Nephron (organoid): Measurements from ENCODE around the gene SH3PXD2A.

ENCODE experiments used
- H3K27ac Mint-ChIP-seq, 3 experiments: 2 replicates each; pipeline ENCODE4 v1.8.0; 2020; ENCODE audit warnings: mixed read lengths in 3 of 3, mild to moderate bottlenecking in 2 of 3, moderate library complexity in 1 of 3
- H3K27me3 Mint-ChIP-seq: 2 replicates; pipeline ENCODE4 v1.8.0; 2021; ENCODE audit warnings: low read depth, mild to moderate bottlenecking, moderate library complexity, mixed read lengths
- H3K36me3 Mint-ChIP-seq: 2 replicates; pipeline ENCODE4 v1.8.0; 2020; ENCODE audit warnings: low read depth, mixed read lengths
- H3K4me1 Mint-ChIP-seq: 2 replicates; pipeline ENCODE4 v1.8.0; 2020; ENCODE audit warnings: mixed read lengths
- H3K4me3 Mint-ChIP-seq, 3 experiments: 2 replicates each; pipeline ENCODE4 v1.8.0; 2020; ENCODE audit warnings: mild to moderate bottlenecking in 3 of 3, mixed read lengths in 3 of 3, moderate library complexity in 2 of 3
- H3K9me3 Mint-ChIP-seq: 2 replicates; pipeline ENCODE4 v1.8.0; 2020; ENCODE audit warnings: mixed read lengths
- CTCF ChIP-seq, 3 experiments: fragments of 200-600 bp; sonication (generic); IDR thresholded peaks; one replicate each; pipeline ENCODE4 v1.5.0; 2021; ENCODE audit warnings: antibody characterized with exemption in 3 of 3; ENCODE audit not compliant: unreplicated experiment in 3 of 3

Gene SH3PXD2A

GRCh38 chr10:103793920-103794883 is 61.2 kb downstream of the SH3PXD2A start:
- H3K36me3 Mint-ChIP-seq: peaks cover 16% of the 10 kb centered on the region
- TF ChIP-seq CTCF (IDR thresholded peaks at IDR 0.05; ENCODE audit: unreplicated experiment in 3 of 3): no peak

GRCh38 chr10:103793429-103793828 is 61.9 kb downstream of the SH3PXD2A start:
- no peak for TF ChIP-seq CTCF (IDR thresholded peaks at IDR 0.05; ENCODE audit: unreplicated experiment in 3 of 3)
- H3K4me1 Mint-ChIP-seq: peaks cover 18% of the 10 kb centered on the region
- no peaks in the 10 kb centered on the region for H3K27me3 Mint-ChIP-seq
- peaks cover 12% of the 10 kb centered on the region for H3K36me3 Mint-ChIP-seq
- no peaks in the 10 kb centered on the region for H3K9me3 Mint-ChIP-seq
- no peak overlapping the region for H3K27ac Mint-ChIP-seq
- no peak overlapping the region for H3K4me3 Mint-ChIP-seq

More at GRCh38 chr10:103793920-103794883, 61.2 kb downstream of the SH3PXD2A start:
- no peaks in the 10 kb centered on the region for H3K9me3 Mint-ChIP-seq
- H3K27ac Mint-ChIP-seq: no peak overlapping the region
- peaks cover 12% of the 10 kb centered on the region for H3K4me1 Mint-ChIP-seq
- H3K27me3 Mint-ChIP-seq: no peaks in the 10 kb centered on the region
- no peak overlapping the region for H3K4me3 Mint-ChIP-seq

GRCh38 chr10:103792547-103792946 is 62.8 kb downstream of the SH3PXD2A start:
- H3K27ac Mint-ChIP-seq: no peak overlapping the region
- peaks cover 22% of the 10 kb centered on the region for H3K4me1 Mint-ChIP-seq
- no peaks in the 10 kb centered on the region for H3K27me3 Mint-ChIP-seq
- TF ChIP-seq CTCF (IDR thresholded peaks at IDR 0.05; ENCODE audit: unreplicated experiment in 3 of 3): no peak
- H3K9me3 Mint-ChIP-seq: no peaks in the 10 kb centered on the region
- no peak overlapping the region for H3K4me3 Mint-ChIP-seq
- peaks cover 9% of the 10 kb centered on the region for H3K36me3 Mint-ChIP-seq

- no peak overlapping the region for H3K4me3 Mint-ChIP-seq
- peaks cover 28% of the 10 kb centered on the region for H3K4me1 Mint-ChIP-seq
- TF ChIP-seq CTCF (IDR thresholded peaks at IDR 0.05; ENCODE audit: unreplicated experiment in 3 of 3): no peak
- no peak overlapping the region for H3K27ac Mint-ChIP-seq
- no peaks in the 10 kb centered on the region for H3K9me3 Mint-ChIP-seq
- H3K27me3 Mint-ChIP-seq: no peaks in the 10 kb centered on the region
- peaks cover 9% of the 10 kb centered on the region for H3K36me3 Mint-ChIP-seq
Measured at GRCh38 chr10:103791858-103792257, 63.5 kb downstream of the SH3PXD2A start.

- Mint-ChIP-seq H3K4me1 (peaks cover 30% of the 10 kb centered on the region), H3K9me3 (no peaks in the 10 kb centered on the region), H3K27ac (no peak overlapping the region), H3K36me3 (peaks cover 5% of the 10 kb centered on the region), H3K4me3 (no peak overlapping the region), H3K27me3 (no peaks in the 10 kb centered on the region)
- no peak for TF ChIP-seq CTCF (IDR thresholded peaks at IDR 0.05; ENCODE audit: unreplicated experiment in 3 of 3)
Measured at GRCh38 chr10:103791291-103791690, 64.1 kb downstream of the SH3PXD2A start.

GRCh38 chr10:103790580-103790979 is 64.8 kb downstream of the SH3PXD2A start:
- H3K27ac Mint-ChIP-seq: no peak overlapping the region
- H3K4me3 Mint-ChIP-seq: no peak overlapping the region
- H3K9me3 Mint-ChIP-seq: no peaks in the 10 kb centered on the region
- H3K27me3 Mint-ChIP-seq: no peaks in the 10 kb centered on the region
- no peak for TF ChIP-seq CTCF (IDR thresholded peaks at IDR 0.05; ENCODE audit: unreplicated experiment in 3 of 3)
- peaks cover 35% of the 10 kb centered on the region for H3K4me1 Mint-ChIP-seq
- H3K36me3 Mint-ChIP-seq: peaks cover 5% of the 10 kb centered on the region
